ENCODE results near the gene SELENOF.
"Not testable (repeated sequence)": the region's sequence is repeated elsewhere in the genome, so short reads cannot be mapped to it uniquely, and the experiment has no call there.

Gene SELENOF

DNA sequence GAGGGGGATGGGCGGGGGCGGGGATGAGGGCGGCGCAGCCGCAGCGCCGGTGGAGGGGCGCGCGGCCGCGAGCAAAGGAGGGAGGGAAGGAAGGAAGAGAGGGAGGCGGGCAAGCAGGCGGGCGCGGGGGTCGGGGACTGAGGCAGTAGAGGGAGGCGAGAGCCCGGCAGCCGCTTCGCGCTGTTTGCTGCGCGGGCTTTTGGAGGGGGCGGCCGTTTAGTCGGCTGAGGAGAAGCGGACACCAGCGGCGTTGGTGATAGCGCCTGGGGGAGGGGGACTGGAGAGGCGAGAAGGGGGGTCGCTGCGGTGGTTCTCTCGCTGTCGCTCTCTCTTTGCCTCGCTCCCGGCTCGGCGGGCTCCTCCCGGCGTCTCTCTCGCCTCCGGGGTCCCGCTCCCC lies 673 bp upstream of the SELENOF start, which contains the start of gene HS2ST1:
Gene HS2ST1, plus strand, starts transcription at position 35 of the 397 bp plus-strand sequence.
- no peak for DNase-seq (ENCODE audit: low read depth)
- TF ChIP-seq, protein P1, sequence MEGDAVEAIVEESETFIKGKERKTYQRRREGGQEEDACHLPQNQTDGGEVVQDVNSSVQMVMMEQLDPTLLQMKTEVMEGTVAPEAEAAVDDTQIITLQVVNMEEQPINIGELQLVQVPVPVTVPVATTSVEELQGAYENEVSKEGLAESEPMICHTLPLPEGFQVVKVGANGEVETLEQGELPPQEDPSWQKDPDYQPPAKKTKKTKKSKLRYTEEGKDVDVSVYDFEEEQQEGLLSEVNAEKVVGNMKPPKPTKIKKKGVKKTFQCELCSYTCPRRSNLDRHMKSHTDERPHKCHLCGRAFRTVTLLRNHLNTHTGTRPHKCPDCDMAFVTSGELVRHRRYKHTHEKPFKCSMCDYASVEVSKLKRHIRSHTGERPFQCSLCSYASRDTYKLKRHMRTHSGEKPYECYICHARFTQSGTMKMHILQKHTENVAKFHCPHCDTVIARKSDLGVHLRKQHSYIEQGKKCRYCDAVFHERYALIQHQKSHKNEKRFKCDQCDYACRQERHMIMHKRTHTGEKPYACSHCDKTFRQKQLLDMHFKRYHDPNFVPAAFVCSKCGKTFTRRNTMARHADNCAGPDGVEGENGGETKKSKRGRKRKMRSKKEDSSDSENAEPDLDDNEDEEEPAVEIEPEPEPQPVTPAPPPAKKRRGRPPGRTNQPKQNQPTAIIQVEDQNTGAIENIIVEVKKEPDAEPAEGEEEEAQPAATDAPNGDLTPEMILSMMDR (conservative IDR thresholded peaks at IDR 0.05; ENCODE audit: control insufficient read depth, insufficient read depth, low read depth, low read length), result no peak
- H3K4me3 ChIP-seq (ENCODE audit: control insufficient read depth, low read depth, low read length), result peak within 1 kb of the TSS; percentile 99

DNA sequence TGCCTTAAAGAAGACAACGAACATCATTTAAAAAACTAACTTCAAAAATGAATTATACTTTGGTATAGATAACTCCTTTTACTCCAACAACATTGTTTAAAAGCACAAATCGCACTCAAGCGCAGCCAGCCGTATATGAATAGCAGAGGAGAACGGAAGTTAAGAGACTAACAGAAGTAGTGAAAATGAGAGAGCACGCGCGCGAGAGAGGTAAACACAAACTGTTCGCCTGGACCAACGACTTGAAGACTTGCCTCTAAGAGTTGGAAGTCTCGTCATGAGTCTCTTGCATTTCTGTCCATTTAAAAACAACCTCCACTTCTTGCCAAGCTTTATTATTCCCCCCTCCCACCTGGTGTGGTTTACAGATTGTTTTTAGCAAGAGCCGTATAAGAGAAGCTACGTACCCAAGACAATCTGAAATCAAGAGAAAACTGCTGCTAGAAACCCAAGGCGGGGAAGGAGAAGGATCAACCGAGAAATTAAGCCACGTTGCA lies 479 bp downstream of the SELENOF start:
- TF ChIP-seq, protein P1 (conservative IDR thresholded peaks at IDR 0.05; ENCODE audit: control insufficient read depth, insufficient read depth, low read depth, low read length), result no peak
- DNase-seq (ENCODE audit: low read depth), result peak; percentile 49
- H3K4me3 ChIP-seq (ENCODE audit: control insufficient read depth, low read depth, low read length), result peak overlapping the region; percentile 99

DNA sequence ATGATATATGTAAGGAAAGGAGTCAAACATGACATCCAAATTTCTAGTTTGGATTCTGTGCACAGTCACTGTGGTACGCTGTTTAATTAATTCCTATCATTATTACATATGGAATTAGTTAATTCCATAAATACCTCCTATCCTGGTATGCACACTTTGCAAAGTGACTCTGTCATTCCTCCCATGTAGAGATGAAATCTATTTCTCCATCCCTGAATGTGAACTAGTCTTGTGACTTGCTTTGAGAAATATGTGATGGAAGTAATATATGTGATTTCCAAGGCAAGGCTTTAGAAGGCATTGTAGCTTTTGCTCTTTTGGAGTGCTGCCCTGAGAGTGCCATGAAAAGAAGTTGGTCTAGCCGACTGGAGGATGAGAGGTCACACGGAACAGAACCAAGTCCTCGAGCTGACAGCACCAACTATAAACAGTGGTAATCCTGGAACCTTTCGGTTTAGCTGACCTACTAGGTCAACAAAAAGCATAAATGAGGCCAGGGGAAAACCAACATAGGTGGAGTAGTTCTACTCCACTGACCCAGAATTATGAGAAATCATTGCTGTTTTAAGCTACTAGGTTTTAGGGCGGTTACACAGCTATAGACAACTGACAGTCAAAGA lies 1.5 kb downstream of the SELENOF start:
- peak; percentile 25 for DNase-seq (ENCODE audit: low read depth)
- peak overlapping the region; percentile 99 for H3K4me3 ChIP-seq (ENCODE audit: control insufficient read depth, low read depth, low read length)
- TF ChIP-seq, protein P1 (conservative IDR thresholded peaks at IDR 0.05; ENCODE audit: control insufficient read depth, insufficient read depth, low read depth, low read length), result no peak

DNA sequence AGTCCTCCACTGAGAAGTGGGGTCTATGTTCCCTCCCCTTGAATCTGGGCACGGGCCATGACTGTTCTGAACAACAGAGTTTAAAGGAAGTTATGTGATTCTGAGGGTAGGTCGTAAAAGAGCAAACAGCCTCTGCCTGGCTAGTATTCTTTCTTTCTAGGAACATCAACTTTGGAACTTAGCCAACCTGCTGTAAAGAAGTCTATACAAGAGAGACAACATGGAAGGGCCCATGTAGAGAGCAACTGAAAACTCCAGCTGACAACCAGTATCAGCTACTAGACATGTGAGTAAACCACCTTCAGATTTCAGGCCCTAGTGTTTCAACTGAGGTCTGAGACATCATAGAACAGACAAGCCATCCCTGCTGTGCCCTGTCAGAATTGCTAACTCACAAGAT lies 7.5 kb downstream of the SELENOF start:
- TF ChIP-seq, protein P1 (conservative IDR thresholded peaks at IDR 0.05; ENCODE audit: control insufficient read depth, insufficient read depth, low read depth, low read length), result no peak
- H3K4me3 ChIP-seq (ENCODE audit: control insufficient read depth, low read depth, low read length), result no peak overlapping the region
- DNase-seq (ENCODE audit: low read depth), result no peak

DNA sequence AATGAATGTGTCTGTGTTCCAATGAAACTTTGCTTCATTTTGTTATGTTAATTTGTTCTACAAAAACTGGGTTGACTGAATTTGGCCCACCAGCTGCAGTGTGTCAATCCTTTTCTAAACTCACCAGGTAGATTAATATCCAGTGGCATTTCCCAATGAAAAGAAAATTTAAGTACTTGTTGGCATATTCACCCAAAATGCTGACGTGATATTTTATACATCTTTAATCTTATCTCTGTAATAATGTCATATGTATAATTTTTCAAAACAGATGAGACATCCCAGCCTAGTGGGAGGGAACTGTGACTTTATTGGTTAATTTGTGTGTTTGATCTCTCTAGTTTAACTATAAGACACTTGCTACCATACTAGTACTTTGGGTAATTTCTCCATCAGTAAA lies 8.1 kb downstream of the SELENOF start:
- DNase-seq (ENCODE audit: low read depth), result no peak
- TF ChIP-seq, protein P1 (conservative IDR thresholded peaks at IDR 0.05; ENCODE audit: control insufficient read depth, insufficient read depth, low read depth, low read length), result no peak
- no peak overlapping the region for H3K4me3 ChIP-seq (ENCODE audit: control insufficient read depth, low read depth, low read length)

DNA sequence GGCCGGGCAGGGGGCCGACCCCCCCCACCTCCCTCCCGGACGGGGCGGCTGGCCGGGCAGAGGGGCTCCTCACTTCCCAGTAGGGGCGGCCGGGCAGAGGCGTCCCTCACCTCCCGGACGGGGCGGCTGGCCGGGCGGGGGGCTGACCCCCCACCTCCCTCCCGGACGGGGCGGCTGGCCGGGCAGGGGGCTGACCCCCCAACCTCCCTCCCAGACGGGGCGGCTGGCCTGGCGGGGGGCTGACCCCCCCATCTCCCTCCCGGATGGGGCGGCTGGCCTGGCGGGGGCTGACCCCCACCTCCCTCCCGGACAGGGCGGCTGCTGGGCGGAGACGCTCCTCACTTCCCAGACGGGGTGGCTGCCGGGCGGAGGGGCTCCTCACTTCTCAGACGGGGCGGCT lies 14.5 kb downstream of the SELENOF start:
- not testable (repeated sequence) for H3K4me3 ChIP-seq (ENCODE audit: control insufficient read depth, low read depth, low read length); DNase-seq (ENCODE audit: low read depth)

DNA sequence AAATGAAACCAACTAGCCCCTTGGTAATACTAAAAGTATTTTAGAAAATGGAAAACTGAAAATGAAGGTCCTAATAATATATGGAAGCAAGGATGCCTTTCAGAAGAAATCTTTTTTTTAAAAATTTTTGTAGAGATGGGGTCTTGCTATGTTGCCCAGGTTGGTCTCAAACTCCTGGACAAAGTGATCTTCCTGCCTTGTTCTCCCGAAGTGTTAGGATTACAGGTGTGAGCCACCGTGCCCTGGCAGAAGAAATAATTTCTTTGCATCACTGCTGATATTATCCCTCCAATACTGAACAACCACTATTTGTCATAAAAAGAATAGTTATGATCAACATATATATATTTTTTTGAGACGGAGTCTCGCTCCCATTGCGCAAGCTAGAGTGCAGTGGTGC lies 25.6 kb downstream of the SELENOF start:
- no peak overlapping the region for H3K4me3 ChIP-seq (ENCODE audit: control insufficient read depth, low read depth, low read length)
- TF ChIP-seq, protein P1 (conservative IDR thresholded peaks at IDR 0.05; ENCODE audit: control insufficient read depth, insufficient read depth, low read depth, low read length), result no peak
- no peak for DNase-seq (ENCODE audit: low read depth)
